Astrocyte of the cerebellum (primary cell): ENCODE data around the gene CMTM8.

Source experiments
- DNase-seq: peaks from one replicate; pipeline ENCODE4 v3.0.0-alpha.2; 2011; ENCODE audit warnings: low read depth
- H3K4me3 ChIP-seq: 2 replicates; pipeline ENCODE4 v1.5.1; 2011; ENCODE audit warnings: mild to moderate bottlenecking, low read depth, low read length, moderate library complexity
- in situ Hi-C: cut with HindIII; loops from 2 replicates; pipeline ENCODE4 v1.10.0; 2017; ENCODE audit warnings: low sequenced_read_pairs
- TF ChIP-seq, protein P1 (sequence below): IDR thresholded peaks from 2 replicates; pipeline ENCODE4 v1.5.1; 2012; ENCODE audit warnings: low read length, low read depth, moderate library complexity, mild to moderate bottlenecking; ENCODE audit errors: missing control alignments

The CMTM8 gene

DNA sequence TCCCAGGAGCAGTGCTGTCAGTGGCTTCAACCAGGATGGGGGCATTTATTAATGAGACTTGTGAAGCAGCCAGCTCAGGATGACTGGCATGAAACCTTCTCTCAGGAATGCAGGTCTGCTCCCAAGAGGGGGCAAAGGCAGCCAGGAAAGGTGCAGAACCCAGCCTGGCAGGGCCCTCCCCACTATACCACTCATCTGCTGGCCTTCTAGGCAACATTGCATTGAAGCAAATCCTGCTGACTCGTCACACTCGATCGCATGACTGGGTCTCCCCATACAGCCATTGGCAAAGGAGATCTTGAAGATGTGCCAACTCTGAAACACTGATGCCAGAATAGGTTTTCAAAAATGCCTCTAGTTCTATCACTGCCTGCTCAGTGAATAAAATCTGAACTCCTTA is 87.4 kb downstream of the CMTM8 start:
- TF ChIP-seq, protein P1, sequence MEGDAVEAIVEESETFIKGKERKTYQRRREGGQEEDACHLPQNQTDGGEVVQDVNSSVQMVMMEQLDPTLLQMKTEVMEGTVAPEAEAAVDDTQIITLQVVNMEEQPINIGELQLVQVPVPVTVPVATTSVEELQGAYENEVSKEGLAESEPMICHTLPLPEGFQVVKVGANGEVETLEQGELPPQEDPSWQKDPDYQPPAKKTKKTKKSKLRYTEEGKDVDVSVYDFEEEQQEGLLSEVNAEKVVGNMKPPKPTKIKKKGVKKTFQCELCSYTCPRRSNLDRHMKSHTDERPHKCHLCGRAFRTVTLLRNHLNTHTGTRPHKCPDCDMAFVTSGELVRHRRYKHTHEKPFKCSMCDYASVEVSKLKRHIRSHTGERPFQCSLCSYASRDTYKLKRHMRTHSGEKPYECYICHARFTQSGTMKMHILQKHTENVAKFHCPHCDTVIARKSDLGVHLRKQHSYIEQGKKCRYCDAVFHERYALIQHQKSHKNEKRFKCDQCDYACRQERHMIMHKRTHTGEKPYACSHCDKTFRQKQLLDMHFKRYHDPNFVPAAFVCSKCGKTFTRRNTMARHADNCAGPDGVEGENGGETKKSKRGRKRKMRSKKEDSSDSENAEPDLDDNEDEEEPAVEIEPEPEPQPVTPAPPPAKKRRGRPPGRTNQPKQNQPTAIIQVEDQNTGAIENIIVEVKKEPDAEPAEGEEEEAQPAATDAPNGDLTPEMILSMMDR: no peak
- no peak overlapping the region for H3K4me3 ChIP-seq
- in situ Hi-C loops: no loop called here
- DNase-seq: no peak

DNA sequence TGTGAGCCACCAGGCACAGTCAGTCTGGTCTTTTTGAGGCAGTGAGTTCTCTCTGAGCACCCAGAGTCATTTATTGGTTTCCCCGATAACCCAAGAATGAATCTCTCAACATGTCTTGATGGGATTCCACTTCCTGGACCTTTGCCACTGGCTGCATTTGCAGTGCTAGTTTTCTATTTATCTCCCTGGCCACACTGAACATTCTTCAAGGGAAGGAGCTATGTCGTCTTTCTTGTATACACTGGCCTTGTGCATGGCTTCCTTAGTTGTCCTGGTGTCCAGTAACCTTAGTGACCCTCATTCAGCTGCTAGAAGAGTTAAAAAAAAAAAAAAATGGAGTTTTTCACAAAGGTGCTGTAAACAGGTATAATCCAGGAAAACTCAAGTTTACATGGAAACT is 88.3 kb downstream of the CMTM8 start:
- no peak for DNase-seq
- TF ChIP-seq, protein P1: no peak
- no peak overlapping the region for H3K4me3 ChIP-seq
- in situ Hi-C loops: no loop called here

DNA sequence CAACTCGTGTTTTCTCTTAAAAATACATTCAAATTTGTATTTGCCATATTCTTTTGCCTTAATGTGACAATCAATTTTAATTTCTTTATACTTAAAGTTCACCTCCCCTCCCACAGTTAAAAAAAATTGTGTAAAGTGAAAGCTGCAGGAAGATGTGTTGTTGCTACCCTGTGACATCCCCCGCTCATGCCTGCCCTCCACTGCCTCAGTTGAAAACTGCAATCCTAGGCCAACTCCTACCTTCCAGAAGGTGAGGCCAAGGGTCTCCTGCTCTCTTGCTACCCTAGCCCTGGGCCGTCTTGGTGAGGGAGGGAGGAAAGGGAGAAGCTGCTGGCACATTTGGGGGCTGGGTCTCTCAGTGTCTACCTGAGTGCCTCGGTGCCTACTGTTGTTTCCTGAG is 96.2 kb downstream of the CMTM8 start:
- in situ Hi-C loops: no loop called here
- H3K4me3 ChIP-seq: no peak overlapping the region
- no peak for DNase-seq
- TF ChIP-seq, protein P1: peak; percentile 25

DNA sequence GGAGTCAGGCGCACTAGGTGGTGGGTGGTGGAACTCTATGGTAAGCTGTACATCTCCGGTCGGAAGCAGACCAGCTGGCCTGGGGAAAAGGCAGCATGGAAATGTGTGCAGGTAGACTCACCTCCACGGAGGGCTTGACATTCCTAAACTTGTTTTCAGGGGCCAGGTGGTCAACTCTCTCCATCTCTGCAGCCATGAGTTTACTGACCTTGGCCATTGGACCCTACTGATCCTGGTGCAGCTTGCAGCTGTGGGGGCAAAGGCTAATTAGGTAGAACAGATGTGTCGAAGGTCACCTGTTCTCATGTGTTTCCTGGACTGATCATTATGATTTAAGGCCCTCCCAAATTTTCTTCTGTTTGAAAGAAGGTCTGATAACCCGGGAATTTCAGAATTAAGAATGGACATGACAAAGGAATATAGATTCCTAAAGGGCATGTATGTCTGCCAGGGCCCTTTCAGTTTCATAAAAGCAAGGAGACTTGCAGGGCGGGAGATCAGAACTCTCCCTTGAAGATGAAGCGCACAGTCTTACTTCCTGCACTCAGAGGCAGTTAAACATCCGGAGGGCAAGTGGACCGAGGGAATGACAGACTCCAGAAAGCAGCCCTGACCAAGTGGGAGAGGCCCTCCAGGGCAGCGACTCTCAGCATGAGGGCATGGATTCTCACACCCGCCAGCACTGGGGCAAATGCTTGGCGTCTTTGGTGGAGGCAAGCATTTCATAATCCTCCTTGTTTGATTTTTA is 97.1 kb downstream of the CMTM8 start:
- DNase-seq: no peak
- in situ Hi-C loops: no loop called here
- TF ChIP-seq, protein P1: no peak
- H3K4me3 ChIP-seq: no peak overlapping the region

DNA sequence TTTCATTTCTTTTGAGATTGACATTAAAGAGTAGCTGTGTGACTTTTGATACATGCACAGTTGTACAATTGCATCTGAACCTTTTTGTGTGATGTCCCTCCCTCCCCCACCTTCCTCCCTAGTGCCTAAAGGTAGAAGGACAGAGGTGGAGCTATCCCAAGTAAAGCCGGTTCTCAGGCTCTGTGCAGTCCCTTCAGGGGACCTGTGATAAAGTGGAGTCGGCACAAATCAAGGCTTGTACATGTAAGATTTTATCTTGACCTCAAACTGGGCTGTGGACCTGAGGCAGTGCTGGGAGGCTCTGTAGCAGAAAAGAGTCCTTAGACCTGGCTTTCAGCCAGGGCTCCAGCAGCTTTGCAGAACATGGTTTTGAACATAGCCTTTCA is 97.6 kb downstream of the CMTM8 start:
- in situ Hi-C loops: no loop called here
- DNase-seq: no peak
- H3K4me3 ChIP-seq: no peak overlapping the region
- TF ChIP-seq, protein P1: no peak

DNA sequence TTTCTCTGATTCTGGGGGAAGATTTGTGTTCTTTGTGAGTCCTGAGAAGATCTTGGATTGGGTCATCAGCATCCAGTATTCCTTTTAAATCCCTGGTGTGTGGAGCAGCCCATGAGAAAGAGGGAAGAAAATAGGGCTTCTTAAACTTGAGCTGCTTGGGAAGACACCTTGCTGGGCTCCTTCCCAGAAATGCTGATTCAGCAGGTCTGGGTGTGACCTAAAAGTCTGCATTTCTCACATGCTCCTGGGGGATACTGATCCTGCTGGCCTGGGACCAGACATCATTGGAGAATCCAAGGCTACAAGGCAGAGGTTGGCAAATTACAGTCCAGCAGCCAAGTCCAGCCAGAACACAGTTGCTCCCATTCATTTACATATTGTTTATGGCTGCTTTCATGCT is 99.0 kb downstream of the CMTM8 start:
- TF ChIP-seq, protein P1: no peak
- in situ Hi-C loops: no loop called here

More for the DNA sequence above, 99.0 kb downstream of the CMTM8 start:
- no peak for DNase-seq
- H3K4me3 ChIP-seq: no peak overlapping the region
